HCT116 (cell line): ENCODE data around the gene MMS22L. TPM values are rescaled to one million over a fixed set of nuclear protein-coding genes. Genes with fewer than 3 reads are reported as not detected.

Experiments
- ATAC-seq: fragments of 200-7000 bp; cut with Tn5 transposase; 2 replicates; pipeline ENCODE4 v1.9.1; 2020; ENCODE audit warnings: mild to moderate bottlenecking, moderate library complexity
- BruUV-seq: library from RNA; stranded (reverse); fragments of 400-500 nt; replicated peaks from 2 replicates; lab custom pipeline; 2021; lab: Mats Ljungman, UMichigan
- CTCF ChIA-PET: fragments of 300-600 bp; sonication (Branson Sonifier 250); formaldehyde crosslinking; loops from one replicate; lab custom pipeline; 2021; ENCODE audit warnings: antibody characterized with exemption; lab: Charles Lee
- POLR2A ChIA-PET: fragments of 300-600, 350-600 bp; sonication (Branson Sonifier 250); formaldehyde crosslinking; loops from one replicate; lab custom pipeline; 2021; ENCODE audit warnings: antibody characterized with exemption; lab: Charles Lee
- RAD21 ChIA-PET, 2 experiments: fragments of 300-600 bp; sonication (Branson Sonifier 250); formaldehyde crosslinking; loops; one replicate each; lab custom pipeline; 2023; ENCODE audit warnings: low total read pairs in 2 of 2; ENCODE audit not compliant: uncharacterized antibody in 2 of 2, unreplicated experiment in 2 of 2, low non-redundant PET in 1 of 2; lab: Charles Lee
- DNase-seq: peaks from one replicate; pipeline ENCODE4 v3.0.0-alpha.2; 2010; ENCODE audit warnings: low read depth, low spot score
- H2AFZ ChIP-seq: fragments of 200-600 bp; shearing (Covaris generic), sonication (generic); 2 replicates; pipeline ENCODE4 v1.6.1; 2017; ENCODE audit warnings: low read depth, mixed run types, mixed read lengths, antibody characterized with exemption, low read length; ENCODE audit not compliant: poor library complexity, severe bottlenecking
- H3K27ac ChIP-seq: 2 replicates; pipeline ENCODE4 v1.5.1; 2012; ENCODE audit warnings: low read depth, low read length
- H3K27me3 ChIP-seq: fragments of 200-600 bp; sonication (generic); 2 replicates; pipeline ENCODE4 v1.6.1; 2016; ENCODE audit warnings: mixed run types, low read length, mixed read lengths; ENCODE audit not compliant: insufficient read depth
- H3K36me3 ChIP-seq, 2 experiments: fragments of 200-500 bp in 1 of 2; fragments of 200-600 bp in 1 of 2; sonication (Bioruptor generic) in 1 of 2; sonication (generic) in 1 of 2; 2 replicates each; pipeline versions ENCODE4 v1.5.1 to v1.6.1; 2014 to 2016; ENCODE audit warnings: low read length in 2 of 2, inconsistent platforms in 1 of 2, mixed read lengths in 1 of 2, mixed run types in 1 of 2; ENCODE audit not compliant: insufficient read depth in 2 of 2, control insufficient read depth in 1 of 2
- H3K4me1 ChIP-seq, 2 experiments: fragments of 200-600 bp in 1 of 2; sonication (generic) in 1 of 2; 2 replicates each; pipeline versions ENCODE4 v1.5.1 to v1.6.1; 2012 to 2017; ENCODE audit warnings: low read length in 2 of 2, inconsistent platforms in 1 of 2, mild to moderate bottlenecking in 1 of 2, mixed read lengths in 1 of 2, mixed run types in 1 of 2, moderate library complexity in 1 of 2; ENCODE audit not compliant: insufficient read depth in 2 of 2, control insufficient read depth in 1 of 2
- H3K4me2 ChIP-seq: fragments of 200-600 bp; sonication (generic); 2 replicates; pipeline ENCODE4 v1.6.1; 2017; ENCODE audit warnings: mixed run types, low read length, mixed read lengths
- H3K4me3 ChIP-seq, 2 experiments: fragments of 200-600 bp in 1 of 2; sonication (generic) in 1 of 2; replicated peaks in 1 of 2; 2 replicates each; pipeline ENCODE4 v1.5.1; 2011 to 2016; ENCODE audit warnings: low read length in 2 of 2, control low read depth in 1 of 2, low read depth in 1 of 2, mild to moderate bottlenecking in 1 of 2, mixed read lengths in 1 of 2, mixed run types in 1 of 2
- H3K79me2 ChIP-seq: fragments of 200-600 bp; sonication (generic); 2 replicates; pipeline ENCODE4 v1.6.1; 2017; ENCODE audit warnings: mild to moderate bottlenecking, mixed run types, low read length, moderate library complexity, mixed read lengths; ENCODE audit not compliant: insufficient read depth
- H3K9ac ChIP-seq: fragments of 200-600 bp; sonication (generic); 2 replicates; pipeline ENCODE4 v1.6.1; 2016; ENCODE audit warnings: low read length, mixed read lengths
- H3K9me2 ChIP-seq: fragments of 200-600 bp; sonication (generic), shearing (Covaris generic); 2 replicates; pipeline ENCODE4 v1.6.1; 2017; ENCODE audit warnings: mixed run types, mild to moderate bottlenecking, moderate library complexity; ENCODE audit not compliant: insufficient read depth
- H3K9me3 ChIP-seq, 2 experiments: fragments of 200-500 bp in 1 of 2; fragments of 200-600 bp in 1 of 2; sonication (Bioruptor generic) in 1 of 2; sonication (generic) in 1 of 2; 2 replicates each; pipeline ENCODE4 v1.6.1; 2014 to 2017; ENCODE audit warnings: low read length in 2 of 2, mixed read lengths in 2 of 2, inconsistent platforms in 1 of 2, low read depth in 1 of 2, mild to moderate bottlenecking in 1 of 2, mixed run types in 1 of 2, moderate library complexity in 1 of 2; ENCODE audit not compliant: control insufficient read depth in 1 of 2, insufficient read depth in 1 of 2
- H4K20me1 ChIP-seq: fragments of 200-600 bp; sonication (generic), shearing (Covaris generic); 2 replicates; pipeline ENCODE4 v1.6.1; 2017; ENCODE audit warnings: mixed run types, mild to moderate bottlenecking, moderate library complexity; ENCODE audit not compliant: insufficient read depth
- ELF1 ChIP-seq: IDR thresholded peaks from 2 replicates; pipeline ENCODE4 v1.6.1; 2012; ENCODE audit warnings: low read depth, borderline replicate concordance
- POLR2A ChIP-seq: IDR thresholded peaks from 2 replicates; pipeline ENCODE4 v1.7.0; 2011; ENCODE audit warnings: borderline replicate concordance; ENCODE audit not compliant: insufficient read depth, insufficient read length; ENCODE audit errors: extremely low read depth
- SP1 ChIP-seq: IDR thresholded peaks from 2 replicates; pipeline ENCODE4 v1.6.1; 2012; ENCODE audit warnings: low read depth
- TCF7L2 ChIP-seq: IDR thresholded peaks from 2 replicates; pipeline ENCODE4 v1.7.0; 2011; ENCODE audit warnings: borderline replicate concordance, inconsistent platforms; ENCODE audit not compliant: insufficient read depth, insufficient read length; ENCODE audit errors: extremely low read depth
- intact Hi-C: fragments of 100-400 bp; cut with micrococcal nuclease; formaldehyde crosslinking; loops from 2 replicates; pipeline ENCODE4 v1.10.0; 2022
- total RNA-seq: library from RNA; stranded (reverse); gene quantifications from one replicate; pipeline ENCODE4 v1.2.1, GENCODE V29; 2021; ENCODE audit not compliant: unreplicated experiment
- TF ChIP-seq, protein P1 (sequence below): IDR thresholded peaks from 2 replicates; pipeline ENCODE4 v1.6.1; 2011; ENCODE audit warnings: mild to moderate bottlenecking, low read length, moderate library complexity; ENCODE audit not compliant: insufficient replicate concordance; ENCODE audit errors: extremely low read depth
- TF ChIP-seq, protein P2 (sequence below): IDR thresholded peaks from 2 replicates; pipeline ENCODE4 v1.6.1; 2012; ENCODE audit warnings: low read depth

Gene MMS22L
- total RNA-seq, 1 experiment from 2014 or later = 44.1 TPM

DNA sequence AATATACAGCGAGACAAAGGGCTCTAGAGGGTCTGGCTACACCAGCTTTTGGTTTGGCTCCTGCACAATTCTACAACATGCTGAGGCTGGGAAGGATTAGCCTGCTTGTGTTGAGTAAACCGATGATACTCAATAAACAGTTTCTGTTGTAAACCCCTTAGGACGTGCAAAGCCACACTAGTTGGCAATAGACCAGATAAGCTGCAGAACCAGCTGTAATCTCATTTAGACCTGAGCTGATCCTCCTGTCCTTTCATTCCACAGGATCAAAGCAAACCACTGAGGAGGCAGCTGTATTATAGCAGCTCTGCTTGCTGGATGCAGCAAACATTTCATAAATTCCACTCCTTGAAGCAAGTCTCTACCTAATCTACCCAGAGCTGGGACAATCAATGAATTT lies 79.7 kb downstream of the MMS22L start:
- no peaks in the 10 kb centered on the region for H3K36me3 ChIP-seq
- ChIA-PET POLR2A (no interaction called here), RAD21 (no interaction called here), CTCF (interaction anchor here (1.4 to 6.5 kb wide), 2 partner anchors 12 to 17 kb away, joined by 3 to 31 read pairs; no protein-coding TSS in a partner anchor)
- H4K20me1 ChIP-seq = 0 out of 2 replicates have a peak, but pooled peaks cover 4% of the 10 kb centered on the region
- H3K79me2 ChIP-seq = peaks cover 7% of the 10 kb centered on the region; the same call in 1 of the 2 replicates
- no peaks in the 10 kb centered on the region for H3K9me2 ChIP-seq
- no peaks in the 10 kb centered on the region for H3K9me3 ChIP-seq
- H2AFZ ChIP-seq = no peak overlapping the region
- H3K4me1 ChIP-seq = no peaks in the 10 kb centered on the region
- intact Hi-C loops = no loop called here
- no peaks in the 10 kb centered on the region for H3K27me3 ChIP-seq
- ATAC-seq = no peak
- H3K4me3 ChIP-seq = no peak overlapping the region
- H3K27ac ChIP-seq = no peak overlapping the region
- TF ChIP-seq, protein P1, sequence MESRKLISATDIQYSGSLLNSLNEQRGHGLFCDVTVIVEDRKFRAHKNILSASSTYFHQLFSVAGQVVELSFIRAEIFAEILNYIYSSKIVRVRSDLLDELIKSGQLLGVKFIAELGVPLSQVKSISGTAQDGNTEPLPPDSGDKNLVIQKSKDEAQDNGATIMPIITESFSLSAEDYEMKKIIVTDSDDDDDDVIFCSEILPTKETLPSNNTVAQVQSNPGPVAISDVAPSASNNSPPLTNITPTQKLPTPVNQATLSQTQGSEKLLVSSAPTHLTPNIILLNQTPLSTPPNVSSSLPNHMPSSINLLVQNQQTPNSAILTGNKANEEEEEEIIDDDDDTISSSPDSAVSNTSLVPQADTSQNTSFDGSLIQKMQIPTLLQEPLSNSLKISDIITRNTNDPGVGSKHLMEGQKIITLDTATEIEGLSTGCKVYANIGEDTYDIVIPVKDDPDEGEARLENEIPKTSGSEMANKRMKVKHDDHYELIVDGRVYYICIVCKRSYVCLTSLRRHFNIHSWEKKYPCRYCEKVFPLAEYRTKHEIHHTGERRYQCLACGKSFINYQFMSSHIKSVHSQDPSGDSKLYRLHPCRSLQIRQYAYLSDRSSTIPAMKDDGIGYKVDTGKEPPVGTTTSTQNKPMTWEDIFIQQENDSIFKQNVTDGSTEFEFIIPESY = no peak
- TF ChIP-seq TCF7L2 = no peak
- TF ChIP-seq, protein P2, sequence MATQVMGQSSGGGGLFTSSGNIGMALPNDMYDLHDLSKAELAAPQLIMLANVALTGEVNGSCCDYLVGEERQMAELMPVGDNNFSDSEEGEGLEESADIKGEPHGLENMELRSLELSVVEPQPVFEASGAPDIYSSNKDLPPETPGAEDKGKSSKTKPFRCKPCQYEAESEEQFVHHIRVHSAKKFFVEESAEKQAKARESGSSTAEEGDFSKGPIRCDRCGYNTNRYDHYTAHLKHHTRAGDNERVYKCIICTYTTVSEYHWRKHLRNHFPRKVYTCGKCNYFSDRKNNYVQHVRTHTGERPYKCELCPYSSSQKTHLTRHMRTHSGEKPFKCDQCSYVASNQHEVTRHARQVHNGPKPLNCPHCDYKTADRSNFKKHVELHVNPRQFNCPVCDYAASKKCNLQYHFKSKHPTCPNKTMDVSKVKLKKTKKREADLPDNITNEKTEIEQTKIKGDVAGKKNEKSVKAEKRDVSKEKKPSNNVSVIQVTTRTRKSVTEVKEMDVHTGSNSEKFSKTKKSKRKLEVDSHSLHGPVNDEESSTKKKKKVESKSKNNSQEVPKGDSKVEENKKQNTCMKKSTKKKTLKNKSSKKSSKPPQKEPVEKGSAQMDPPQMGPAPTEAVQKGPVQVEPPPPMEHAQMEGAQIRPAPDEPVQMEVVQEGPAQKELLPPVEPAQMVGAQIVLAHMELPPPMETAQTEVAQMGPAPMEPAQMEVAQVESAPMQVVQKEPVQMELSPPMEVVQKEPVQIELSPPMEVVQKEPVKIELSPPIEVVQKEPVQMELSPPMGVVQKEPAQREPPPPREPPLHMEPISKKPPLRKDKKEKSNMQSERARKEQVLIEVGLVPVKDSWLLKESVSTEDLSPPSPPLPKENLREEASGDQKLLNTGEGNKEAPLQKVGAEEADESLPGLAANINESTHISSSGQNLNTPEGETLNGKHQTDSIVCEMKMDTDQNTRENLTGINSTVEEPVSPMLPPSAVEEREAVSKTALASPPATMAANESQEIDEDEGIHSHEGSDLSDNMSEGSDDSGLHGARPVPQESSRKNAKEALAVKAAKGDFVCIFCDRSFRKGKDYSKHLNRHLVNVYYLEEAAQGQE = no peak
- TF ChIP-seq ELF1 = no peak
- no peak for TF ChIP-seq SP1
- no peak for TF ChIP-seq POLR2A
- no peak overlapping the region for H3K4me2 ChIP-seq
- no peak for DNase-seq
- H3K9ac ChIP-seq = no peak overlapping the region
- no TSS peak for BruUV-seq
